Cardiac fibroblast (primary cell): ENCODE measurements around the gene DIPK1B.

Experiments used
- DNase-seq, 2 donors: peaks; one replicate each; pipeline versions ENCODE4 v3.0.0 to v3.0.0-alpha.2; 2010; ENCODE audit warnings: low read depth in 2 of 2
- H3K4me3 ChIP-seq, 2 donors: replicated peaks in 1 of 2; 1 replicate in 1 of 2; 2 replicates in 1 of 2; pipeline ENCODE4 v1.5.1; 2011; ENCODE audit warnings: low read depth in 2 of 2, low read length in 2 of 2, mild to moderate bottlenecking in 2 of 2, moderate library complexity in 1 of 2
- CTCF ChIP-seq: IDR thresholded peaks from one replicate; pipeline ENCODE4 v1.5.1; 2011; ENCODE audit warnings: low read depth, mild to moderate bottlenecking, low read length, inconsistent platforms

DIPK1B gene

GRCh38 chr9:136691316-136692184, 20.8 kb upstream of the DIPK1B start:
- no peak for DNase-seq
- H3K4me3 ChIP-seq = no peak overlapping the region
- TF ChIP-seq CTCF = no peak

- no peak for DNase-seq
- H3K4me3 ChIP-seq = no peak overlapping the region
- no peak for TF ChIP-seq CTCF
Observed at GRCh38 chr9:136692185-136693134, 19.9 kb upstream of the DIPK1B start.

GRCh38 chr9:136693135-136693489, 19.3 kb upstream of the DIPK1B start:
- no peak for DNase-seq
- no peak for TF ChIP-seq CTCF

GRCh38 chr9:136693490-136694162, 18.7 kb upstream of the DIPK1B start:
- no peak overlapping the region for H3K4me3 ChIP-seq
- peak in 1 of 2 donors; percentile 52 for DNase-seq
- TF ChIP-seq CTCF = no peak

More at GRCh38 chr9:136693135-136693489, 19.3 kb upstream of the DIPK1B start:
- no peak overlapping the region for H3K4me3 ChIP-seq

GRCh38 chr9:136694163-136694871, 18.1 kb upstream of the DIPK1B start:
- peak; percentile 89 for TF ChIP-seq CTCF

GRCh38 chr9:136694872-136695247, 17.5 kb upstream of the DIPK1B start:
- H3K4me3 ChIP-seq = no peak overlapping the region
- no peak for TF ChIP-seq CTCF
- DNase-seq = no peak

More at GRCh38 chr9:136694163-136694871, 18.1 kb upstream of the DIPK1B start:
- peak; percentile 52 to 56 for DNase-seq
- H3K4me3 ChIP-seq = no peak overlapping the region
